ENCODE data around the gene RFC2.

Gene RFC2

DNA sequence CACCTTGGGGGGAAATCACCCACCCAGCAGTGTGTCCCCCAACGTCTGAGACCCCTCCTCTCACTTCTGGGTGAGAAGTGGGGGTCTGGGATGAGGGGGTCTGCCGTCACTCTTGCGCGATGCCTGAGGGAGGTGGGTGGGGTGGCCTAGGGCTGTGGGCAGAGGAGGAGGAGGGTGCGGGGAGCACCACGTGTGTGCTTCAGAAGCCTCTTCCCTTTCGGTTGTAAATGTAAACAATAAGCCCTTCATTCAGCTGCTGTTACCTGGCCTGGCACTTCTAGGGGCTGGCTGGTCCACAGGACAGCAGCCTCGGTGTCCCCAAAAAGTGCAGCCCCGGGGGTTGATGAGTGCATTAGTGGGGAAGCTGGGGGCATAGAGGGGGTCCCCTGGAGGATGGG, 36.4 kb upstream of the RFC2 start (continued):
- TF ChIP-seq ZNF354C (tag by site-specific recombination; IDR thresholded peaks at IDR 0.05; ENCODE audit: borderline replicate concordance, low read depth): no peak
- TF ChIP-seq, protein P1, sequence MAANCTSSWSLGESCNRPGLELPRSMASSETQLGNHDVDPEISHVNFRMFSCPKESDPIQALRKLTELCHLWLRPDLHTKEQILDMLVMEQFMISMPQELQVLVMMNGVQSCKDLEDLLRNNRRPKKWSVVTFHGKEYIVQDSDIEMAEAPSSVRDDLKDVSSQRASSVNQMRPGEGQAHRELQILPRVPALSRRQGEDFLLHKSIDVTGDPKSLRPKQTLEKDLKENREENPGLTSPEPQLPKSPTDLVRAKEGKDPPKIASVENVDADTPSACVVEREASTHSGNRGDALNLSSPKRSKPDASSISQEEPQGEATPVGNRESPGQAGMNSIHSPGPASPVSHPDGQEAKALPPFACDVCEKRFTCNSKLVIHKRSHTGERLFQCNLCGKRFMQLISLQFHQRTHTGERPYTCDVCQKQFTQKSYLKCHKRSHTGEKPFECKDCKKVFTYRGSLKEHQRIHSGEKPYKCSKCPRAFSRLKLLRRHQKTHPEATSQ (tag by site-specific recombination; IDR thresholded peaks at IDR 0.05): no peak
- no peak for TF ChIP-seq ZBTB1 (tag by site-specific recombination; IDR thresholded peaks at IDR 0.05)
- no peak for TF ChIP-seq KLF16 (tag by site-specific recombination; IDR thresholded peaks at IDR 0.05)
- no peak for TF ChIP-seq ZNF404 (tag by site-specific recombination; IDR thresholded peaks at IDR 0.05)
- no peak for TF ChIP-seq ZXDB (tag by site-specific recombination; IDR thresholded peaks at IDR 0.05)
- TF ChIP-seq ZNF133 (tag by site-specific recombination; IDR thresholded peaks at IDR 0.05): no peak
- no peak for TF ChIP-seq ZNF19 (tag by site-specific recombination; IDR thresholded peaks at IDR 0.05; ENCODE audit: low read depth)
- TF ChIP-seq, protein P2, sequence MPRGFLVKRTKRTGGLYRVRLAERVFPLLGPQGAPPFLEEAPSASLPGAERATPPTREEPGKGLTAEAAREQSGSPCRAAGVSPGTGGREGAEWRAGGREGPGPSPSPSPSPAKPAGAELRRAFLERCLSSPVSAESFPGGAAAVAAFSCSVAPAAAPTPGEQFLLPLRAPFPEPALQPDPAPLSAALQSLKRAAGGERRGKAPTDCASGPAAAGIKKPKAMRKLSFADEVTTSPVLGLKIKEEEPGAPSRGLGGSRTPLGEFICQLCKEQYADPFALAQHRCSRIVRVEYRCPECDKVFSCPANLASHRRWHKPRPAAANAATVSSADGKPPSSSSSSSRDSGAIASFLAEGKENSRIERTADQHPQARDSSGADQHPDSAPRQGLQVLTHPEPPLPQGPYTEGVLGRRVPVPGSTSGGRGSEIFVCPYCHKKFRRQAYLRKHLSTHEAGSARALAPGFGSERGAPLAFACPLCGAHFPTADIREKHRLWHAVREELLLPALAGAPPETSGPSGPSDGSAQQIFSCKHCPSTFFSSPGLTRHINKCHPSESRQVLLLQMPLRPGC (tag by site-specific recombination; IDR thresholded peaks at IDR 0.05): no peak
- no peak for TF ChIP-seq ZBTB11 (tag by site-specific recombination; conservative IDR thresholded peaks at IDR 0.05; ENCODE audit: low read depth)
- TF ChIP-seq PRDM4 (tag by site-specific recombination; IDR thresholded peaks at IDR 0.05): no peak
- TF ChIP-seq, protein P3, sequence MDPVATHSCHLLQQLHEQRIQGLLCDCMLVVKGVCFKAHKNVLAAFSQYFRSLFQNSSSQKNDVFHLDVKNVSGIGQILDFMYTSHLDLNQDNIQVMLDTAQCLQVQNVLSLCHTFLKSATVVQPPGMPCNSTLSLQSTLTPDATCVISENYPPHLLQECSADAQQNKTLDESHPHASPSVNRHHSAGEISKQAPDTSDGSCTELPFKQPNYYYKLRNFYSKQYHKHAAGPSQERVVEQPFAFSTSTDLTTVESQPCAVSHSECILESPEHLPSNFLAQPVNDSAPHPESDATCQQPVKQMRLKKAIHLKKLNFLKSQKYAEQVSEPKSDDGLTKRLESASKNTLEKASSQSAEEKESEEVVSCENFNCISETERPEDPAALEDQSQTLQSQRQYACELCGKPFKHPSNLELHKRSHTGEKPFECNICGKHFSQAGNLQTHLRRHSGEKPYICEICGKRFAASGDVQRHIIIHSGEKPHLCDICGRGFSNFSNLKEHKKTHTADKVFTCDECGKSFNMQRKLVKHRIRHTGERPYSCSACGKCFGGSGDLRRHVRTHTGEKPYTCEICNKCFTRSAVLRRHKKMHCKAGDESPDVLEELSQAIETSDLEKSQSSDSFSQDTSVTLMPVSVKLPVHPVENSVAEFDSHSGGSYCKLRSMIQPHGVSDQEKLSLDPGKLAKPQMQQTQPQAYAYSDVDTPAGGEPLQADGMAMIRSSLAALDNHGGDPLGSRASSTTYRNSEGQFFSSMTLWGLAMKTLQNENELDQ (tag by site-specific recombination; IDR thresholded peaks at IDR 0.05; ENCODE audit: low read depth): no peak
- no peak for TF ChIP-seq ZNF692 (tag by site-specific recombination; IDR thresholded peaks at IDR 0.05)
